ENCODE measurements around the gene FGD5.

The FGD5 gene

GRCh38 chr3:14862661-14863230, 44.0 kb downstream of the FGD5 start:
- Histone ChIP-seq H3K4me3 (ENCODE audit: low read length) (no peak overlapping the region), H3K27ac (ENCODE audit: low read length) (no peak overlapping the region), H3K4me1 (ENCODE audit: insufficient read depth, low read length) (peaks cover 12% of the 10 kb centered on the region; the same call in 1 of the 2 replicates), H3K36me3 (ENCODE audit: insufficient read depth, low read depth, low read length) (no peaks in the 10 kb centered on the region), H3K9me3 (ENCODE audit: insufficient read depth, low read depth, low read length) (no peaks in the 10 kb centered on the region), H3K27me3 (ENCODE audit: insufficient read depth, low read length) (no peaks in the 10 kb centered on the region), H3K9ac (ENCODE audit: low read depth, low read length) (no peak overlapping the region)

DNA sequence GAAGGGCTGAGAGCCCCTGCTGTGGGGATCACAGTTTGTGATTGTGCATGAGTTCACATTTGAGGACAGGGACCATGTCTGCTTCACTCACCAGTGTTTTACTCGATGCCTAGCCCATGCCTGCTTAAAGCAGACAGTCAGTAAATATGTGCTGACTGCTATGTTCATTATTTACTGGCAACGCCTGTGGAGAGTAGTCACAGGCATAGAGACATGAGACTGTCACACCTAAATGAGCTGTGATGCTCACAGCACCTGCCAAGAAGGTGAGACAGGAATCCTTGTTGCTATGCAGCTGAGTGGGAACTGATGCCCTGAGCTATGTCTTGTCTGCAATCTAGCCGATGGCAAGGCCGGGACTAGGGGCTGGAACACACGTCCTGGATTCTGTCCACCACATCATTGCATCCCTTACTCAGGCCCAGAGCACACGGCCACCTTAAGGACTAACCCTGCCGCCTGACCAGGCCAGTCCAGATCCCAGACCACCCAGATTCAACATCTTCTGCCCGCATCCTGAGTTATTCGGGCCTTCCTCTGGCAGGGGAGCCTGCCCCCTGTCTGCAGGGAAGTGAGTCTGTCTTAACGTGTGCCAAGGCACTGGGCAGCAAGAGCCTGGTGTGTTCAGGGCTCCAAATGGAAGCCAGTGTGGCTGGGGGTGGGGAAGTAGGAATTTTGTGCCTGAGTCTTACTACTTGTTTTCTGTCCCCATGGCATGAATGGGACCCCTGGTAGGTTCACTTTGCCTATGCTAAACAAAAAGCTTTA, 44.8 kb downstream of the FGD5 start:
- H3K27me3 ChIP-seq (ENCODE audit: insufficient read depth, low read length), result no peaks in the 10 kb centered on the region
- no peaks in the 10 kb centered on the region for H3K36me3 ChIP-seq (ENCODE audit: insufficient read depth, low read depth, low read length)
- peaks cover 12% of the 10 kb centered on the region; the same call in 1 of the 2 replicates for H3K4me1 ChIP-seq (ENCODE audit: insufficient read depth, low read length)
- no peaks in the 10 kb centered on the region for H3K9me3 ChIP-seq (ENCODE audit: insufficient read depth, low read depth, low read length)
- H3K27ac ChIP-seq (ENCODE audit: low read length), result peak overlapping the region; percentile 11
- peak overlapping the region; percentile 13 for H3K9ac ChIP-seq (ENCODE audit: low read depth, low read length)
- no peak overlapping the region; the same call in 1 of the 2 replicates for H3K4me3 ChIP-seq (ENCODE audit: low read length)

GRCh38 chr3:14864131-14864530, 45.4 kb downstream of the FGD5 start:
- peak overlapping the region; percentile 11 for H3K27ac ChIP-seq (ENCODE audit: low read length)
- H3K4me1 ChIP-seq (ENCODE audit: insufficient read depth, low read length), result peaks cover 12% of the 10 kb centered on the region; the same call in 1 of the 2 replicates
- H3K36me3 ChIP-seq (ENCODE audit: insufficient read depth, low read depth, low read length), result no peaks in the 10 kb centered on the region
- H3K4me3 ChIP-seq (ENCODE audit: low read length), result no peak overlapping the region; the same call in 1 of the 2 replicates
- no peaks in the 10 kb centered on the region for H3K9me3 ChIP-seq (ENCODE audit: insufficient read depth, low read depth, low read length)
- H3K27me3 ChIP-seq (ENCODE audit: insufficient read depth, low read length), result no peaks in the 10 kb centered on the region
- H3K9ac ChIP-seq (ENCODE audit: low read depth, low read length), result peak overlapping the region; percentile 13

DNA sequence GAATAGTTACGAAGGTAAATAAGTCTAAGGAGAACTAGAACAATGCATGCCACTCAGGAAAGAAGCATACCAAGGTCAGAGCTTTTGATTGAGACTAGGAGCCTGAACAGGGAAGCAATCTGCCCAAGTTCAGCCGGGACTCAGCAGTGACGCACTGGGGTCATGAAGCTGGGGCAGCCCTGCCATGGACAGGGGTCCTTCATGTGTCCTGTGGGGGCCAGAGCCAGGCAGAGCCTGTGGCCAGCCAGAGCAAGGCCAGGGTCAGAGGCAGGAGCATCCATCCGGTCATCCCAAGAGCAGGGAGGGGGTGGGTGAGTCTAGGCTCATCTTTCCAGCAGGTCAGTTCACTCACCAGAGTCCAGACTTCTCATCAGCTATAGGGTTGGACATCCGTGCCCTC, 47.9 kb downstream of the FGD5 start:
- H3K27me3 ChIP-seq (ENCODE audit: insufficient read depth, low read length), result no peaks in the 10 kb centered on the region
- no peaks in the 10 kb centered on the region for H3K9me3 ChIP-seq (ENCODE audit: insufficient read depth, low read depth, low read length)
- H3K36me3 ChIP-seq (ENCODE audit: insufficient read depth, low read depth, low read length), result no peaks in the 10 kb centered on the region
- H3K4me3 ChIP-seq (ENCODE audit: low read length), result no peak overlapping the region
- H3K4me1 ChIP-seq (ENCODE audit: insufficient read depth, low read length), result peaks cover 12% of the 10 kb centered on the region; the same call in 1 of the 2 replicates
- no peak overlapping the region for H3K27ac ChIP-seq (ENCODE audit: low read length)
- no peak overlapping the region for H3K9ac ChIP-seq (ENCODE audit: low read depth, low read length)

- Histone ChIP-seq H3K9ac (ENCODE audit: low read depth, low read length) (no peak overlapping the region), H3K27me3 (ENCODE audit: insufficient read depth, low read length) (no peaks in the 10 kb centered on the region), H3K9me3 (ENCODE audit: insufficient read depth, low read depth, low read length) (no peaks in the 10 kb centered on the region), H3K4me3 (ENCODE audit: low read length) (no peak overlapping the region), H3K4me1 (ENCODE audit: insufficient read depth, low read length) (peaks cover 12% of the 10 kb centered on the region; the same call in 1 of the 2 replicates), H3K27ac (ENCODE audit: low read length) (no peak overlapping the region), H3K36me3 (ENCODE audit: insufficient read depth, low read depth, low read length) (no peaks in the 10 kb centered on the region)
Measured at GRCh38 chr3:14867936-14868570, 49.3 kb downstream of the FGD5 start.

- no peak overlapping the region for H3K4me3 ChIP-seq (ENCODE audit: low read length)
- H3K4me1 ChIP-seq (ENCODE audit: insufficient read depth, low read length), result no peaks in the 10 kb centered on the region
- no peaks in the 10 kb centered on the region for H3K9me3 ChIP-seq (ENCODE audit: insufficient read depth, low read depth, low read length)
- H3K27me3 ChIP-seq (ENCODE audit: insufficient read depth, low read length), result no peaks in the 10 kb centered on the region
- no peaks in the 10 kb centered on the region for H3K36me3 ChIP-seq (ENCODE audit: insufficient read depth, low read depth, low read length)
- no peak overlapping the region for H3K9ac ChIP-seq (ENCODE audit: low read depth, low read length)
- H3K27ac ChIP-seq (ENCODE audit: low read length), result no peak overlapping the region
Measured at GRCh38 chr3:14869917-14870782, 51.4 kb downstream of the FGD5 start.

DNA sequence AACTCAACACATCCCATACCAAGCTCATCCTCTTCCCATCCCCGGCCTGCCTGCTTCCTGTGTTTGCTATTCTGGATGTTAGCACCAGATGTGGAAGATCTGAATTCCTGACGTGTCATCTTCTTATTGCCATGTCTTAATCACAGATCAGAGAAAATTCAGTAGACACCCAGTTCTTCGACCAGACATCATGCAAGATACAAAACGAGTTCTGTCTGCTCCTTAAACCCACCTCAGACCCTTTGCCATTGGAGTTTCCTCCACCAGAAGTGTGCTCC, 52.0 kb downstream of the FGD5 start:
- Histone ChIP-seq H3K4me1 (ENCODE audit: insufficient read depth, low read length) (no peaks in the 10 kb centered on the region), H3K36me3 (ENCODE audit: insufficient read depth, low read depth, low read length) (no peaks in the 10 kb centered on the region), H3K9ac (ENCODE audit: low read depth, low read length) (no peak overlapping the region), H3K27me3 (ENCODE audit: insufficient read depth, low read length) (no peaks in the 10 kb centered on the region), H3K27ac (ENCODE audit: low read length) (no peak overlapping the region), H3K9me3 (ENCODE audit: insufficient read depth, low read depth, low read length) (no peaks in the 10 kb centered on the region), H3K4me3 (ENCODE audit: low read length) (no peak overlapping the region)

- Histone ChIP-seq H3K4me1 (ENCODE audit: insufficient read depth, low read length) (no peaks in the 10 kb centered on the region), H3K36me3 (ENCODE audit: insufficient read depth, low read depth, low read length) (no peaks in the 10 kb centered on the region)
Measured at GRCh38 chr3:14871456-14872200, 52.9 kb downstream of the FGD5 start.

DNA sequence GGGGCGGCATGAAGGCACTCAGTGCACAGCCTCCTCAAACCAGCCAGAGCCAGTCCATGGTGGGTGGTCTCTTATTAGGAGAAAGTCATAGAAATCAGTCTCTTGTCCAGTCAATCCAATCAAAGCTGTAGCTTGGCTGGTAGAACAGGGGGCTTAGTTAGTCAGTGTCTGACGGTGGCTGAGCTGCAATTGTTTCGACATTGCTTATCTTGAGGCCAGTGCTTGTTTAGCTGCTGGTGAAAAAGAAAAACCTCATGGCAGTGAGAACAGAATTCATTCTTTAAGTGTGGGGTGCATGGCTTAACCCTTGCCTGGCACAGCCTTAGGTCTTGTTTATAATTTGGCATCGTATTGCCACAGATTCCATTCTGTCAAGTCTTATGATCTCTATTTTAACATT, 53.9 kb downstream of the FGD5 start:
- no peak overlapping the region for H3K27ac ChIP-seq (ENCODE audit: low read length)
- H3K9ac ChIP-seq (ENCODE audit: low read depth, low read length), result no peak overlapping the region
- H3K9me3 ChIP-seq (ENCODE audit: insufficient read depth, low read depth, low read length), result no peaks in the 10 kb centered on the region
- no peak overlapping the region for H3K4me3 ChIP-seq (ENCODE audit: low read length)
- no peaks in the 10 kb centered on the region for H3K4me1 ChIP-seq (ENCODE audit: insufficient read depth, low read length)
- H3K27me3 ChIP-seq (ENCODE audit: insufficient read depth, low read length), result no peaks in the 10 kb centered on the region
- no peaks in the 10 kb centered on the region for H3K36me3 ChIP-seq (ENCODE audit: insufficient read depth, low read depth, low read length)

More at GRCh38 chr3:14871456-14872200, 52.9 kb downstream of the FGD5 start:
- Histone ChIP-seq H3K9ac (ENCODE audit: low read depth, low read length) (no peak overlapping the region), H3K27me3 (ENCODE audit: insufficient read depth, low read length) (no peaks in the 10 kb centered on the region), H3K27ac (ENCODE audit: low read length) (no peak overlapping the region), H3K4me3 (ENCODE audit: low read length) (no peak overlapping the region), H3K9me3 (ENCODE audit: insufficient read depth, low read depth, low read length) (no peaks in the 10 kb centered on the region)

DNA sequence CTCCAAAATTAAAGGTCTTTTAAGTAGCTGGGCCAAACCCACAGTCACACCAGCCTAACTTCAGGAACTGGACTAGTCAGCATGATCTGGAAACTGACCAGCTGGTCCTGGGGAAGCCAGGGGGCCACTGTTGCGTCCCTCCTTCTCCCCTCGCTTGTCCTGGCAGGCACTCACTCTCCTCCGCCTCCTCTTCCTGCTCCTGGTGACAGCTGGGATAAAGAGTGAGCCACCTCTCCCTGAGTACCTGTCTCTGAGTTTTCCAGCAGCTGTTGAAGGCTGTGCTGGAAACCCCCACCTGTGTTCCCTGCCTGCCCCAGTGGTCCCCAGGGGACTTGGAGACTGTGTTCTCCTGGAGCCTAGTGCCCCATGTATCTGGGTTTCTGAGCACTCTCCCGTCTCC, 56.0 kb downstream of the FGD5 start:
- Histone ChIP-seq H3K9me3 (ENCODE audit: insufficient read depth, low read depth, low read length) (no peaks in the 10 kb centered on the region), H3K4me1 (ENCODE audit: insufficient read depth, low read length) (no peaks in the 10 kb centered on the region; the same call in 1 of the 2 replicates), H3K27me3 (ENCODE audit: insufficient read depth, low read length) (no peaks in the 10 kb centered on the region), H3K36me3 (ENCODE audit: insufficient read depth, low read depth, low read length) (no peaks in the 10 kb centered on the region), H3K4me3 (ENCODE audit: low read length) (no peak overlapping the region), H3K27ac (ENCODE audit: low read length) (no peak overlapping the region), H3K9ac (ENCODE audit: low read depth, low read length) (no peak overlapping the region)
